ENCODE data around the gene ZPR1. TPM values are rescaled to one million over a fixed set of nuclear protein-coding genes. Genes with fewer than 3 reads are reported as not detected.

Gene ZPR1
- polyA plus RNA-seq, 1 donor = 59.2 TPM

DNA sequence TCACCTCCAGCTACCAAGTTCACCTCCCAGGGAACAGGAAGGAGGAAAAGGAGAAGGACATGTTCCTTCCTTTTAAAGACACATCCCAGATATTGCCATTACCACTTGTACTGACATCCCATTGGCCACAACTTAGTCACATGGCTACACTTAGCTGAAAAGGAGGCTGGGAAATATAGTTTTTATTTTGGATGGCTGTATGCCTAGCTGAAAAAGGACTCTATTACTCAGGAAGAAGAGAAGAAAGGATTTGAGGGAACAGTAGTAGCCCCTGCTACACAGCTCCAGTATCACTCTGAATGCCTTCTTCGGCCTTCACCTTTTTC lies 5.9 kb upstream of the ZPR1 start:
- DNase-seq = no peak

DNA sequence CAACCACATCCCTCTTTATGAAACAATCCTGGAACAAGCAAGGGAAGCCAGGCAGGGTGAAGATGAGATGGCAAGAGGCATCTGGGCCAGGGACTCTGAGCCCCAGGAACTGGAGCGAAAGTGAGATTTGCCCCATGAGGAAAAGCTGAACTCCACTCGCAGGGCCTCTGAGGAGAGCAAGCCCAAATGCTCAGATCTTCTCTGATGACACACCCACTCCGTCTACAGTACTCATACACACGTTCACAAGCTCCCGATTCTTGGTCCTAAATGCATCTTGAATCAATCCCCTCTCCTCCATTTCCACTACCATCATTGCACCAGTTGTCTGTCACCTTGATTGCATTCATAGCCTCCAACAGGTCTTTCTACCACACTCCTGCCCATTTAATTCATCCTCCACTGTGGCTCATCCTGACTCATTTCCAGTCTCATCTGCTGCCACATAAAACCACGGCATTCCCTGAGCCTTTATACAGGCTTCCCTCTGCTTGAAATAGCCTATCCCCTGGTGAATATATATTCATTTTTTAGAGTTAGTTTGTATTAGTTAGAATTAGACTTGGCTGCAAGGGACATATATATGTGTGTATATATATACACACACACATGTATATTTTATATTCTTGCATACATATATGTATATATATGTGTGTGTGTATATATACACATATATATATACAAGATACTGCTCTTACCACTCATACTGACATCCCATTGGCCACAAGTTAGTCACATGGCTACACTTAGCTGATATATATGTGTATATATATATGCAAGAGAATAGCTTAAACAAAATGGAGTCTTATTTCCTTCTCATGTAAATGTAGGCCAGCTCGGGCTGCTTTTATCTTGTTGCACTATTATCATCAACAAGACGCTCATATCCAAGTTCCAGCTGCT lies 5.3 kb upstream of the ZPR1 start:
- DNase-seq = no peak

DNA sequence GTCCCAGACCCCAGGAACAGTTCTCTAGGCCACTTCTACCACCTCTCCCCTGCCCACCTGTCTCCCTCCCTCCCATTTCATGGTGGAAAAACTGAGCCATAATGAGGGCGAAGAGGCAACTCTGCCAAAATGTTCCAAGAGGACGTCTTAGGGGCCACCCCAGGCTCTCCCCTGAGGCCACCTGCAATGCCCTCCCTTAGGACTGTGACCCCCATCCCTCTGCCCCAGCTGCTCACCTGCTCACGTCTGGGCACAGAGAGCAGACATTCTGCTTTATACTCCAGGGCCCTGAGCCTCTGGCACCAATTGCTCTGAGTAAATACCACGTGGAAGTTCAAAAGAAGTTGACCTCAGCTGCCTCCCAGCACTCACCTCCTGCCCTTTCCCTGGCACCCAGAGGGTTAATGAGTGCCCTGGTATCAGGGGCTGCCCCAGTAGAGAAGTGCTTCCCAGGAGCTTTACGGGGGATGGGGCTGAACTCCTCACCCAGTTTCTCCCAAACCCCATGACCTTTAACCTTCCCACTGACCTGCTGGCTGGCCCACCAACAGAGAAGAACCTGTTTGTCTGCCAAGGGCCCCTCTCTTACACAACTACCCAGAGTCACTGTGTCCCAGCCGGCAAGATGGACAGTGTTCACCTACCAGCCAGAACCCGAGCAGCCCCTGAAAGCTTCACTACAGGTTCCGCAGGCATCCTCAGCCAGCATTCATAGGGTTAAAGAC lies 4.5 kb upstream of the ZPR1 start:
- no peak for DNase-seq

DNA sequence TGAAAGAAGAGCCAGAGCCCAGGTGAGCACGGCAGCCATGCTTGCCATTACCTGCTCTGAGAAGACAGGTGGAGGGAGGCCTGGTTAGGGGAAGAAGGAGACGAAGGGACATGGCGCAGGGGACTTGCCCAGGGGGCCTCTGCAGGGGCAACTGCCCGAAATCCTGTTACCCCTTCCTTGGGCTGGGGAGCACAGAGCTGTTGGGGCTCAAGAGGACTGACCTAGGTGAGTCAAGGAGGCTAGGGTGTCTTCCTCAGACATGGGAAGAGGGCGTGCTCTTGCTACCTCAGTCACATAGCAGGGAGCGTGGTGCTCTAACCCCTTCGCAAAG lies 4.0 kb upstream of the ZPR1 start, which contains the start of gene APOA5:
Gene APOA5, minus strand, starts transcription at position 67 of the 331 bp plus-strand sequence. Its CDS starts 19 bp downstream, at position 48.
- DNase-seq = no peak

DNA sequence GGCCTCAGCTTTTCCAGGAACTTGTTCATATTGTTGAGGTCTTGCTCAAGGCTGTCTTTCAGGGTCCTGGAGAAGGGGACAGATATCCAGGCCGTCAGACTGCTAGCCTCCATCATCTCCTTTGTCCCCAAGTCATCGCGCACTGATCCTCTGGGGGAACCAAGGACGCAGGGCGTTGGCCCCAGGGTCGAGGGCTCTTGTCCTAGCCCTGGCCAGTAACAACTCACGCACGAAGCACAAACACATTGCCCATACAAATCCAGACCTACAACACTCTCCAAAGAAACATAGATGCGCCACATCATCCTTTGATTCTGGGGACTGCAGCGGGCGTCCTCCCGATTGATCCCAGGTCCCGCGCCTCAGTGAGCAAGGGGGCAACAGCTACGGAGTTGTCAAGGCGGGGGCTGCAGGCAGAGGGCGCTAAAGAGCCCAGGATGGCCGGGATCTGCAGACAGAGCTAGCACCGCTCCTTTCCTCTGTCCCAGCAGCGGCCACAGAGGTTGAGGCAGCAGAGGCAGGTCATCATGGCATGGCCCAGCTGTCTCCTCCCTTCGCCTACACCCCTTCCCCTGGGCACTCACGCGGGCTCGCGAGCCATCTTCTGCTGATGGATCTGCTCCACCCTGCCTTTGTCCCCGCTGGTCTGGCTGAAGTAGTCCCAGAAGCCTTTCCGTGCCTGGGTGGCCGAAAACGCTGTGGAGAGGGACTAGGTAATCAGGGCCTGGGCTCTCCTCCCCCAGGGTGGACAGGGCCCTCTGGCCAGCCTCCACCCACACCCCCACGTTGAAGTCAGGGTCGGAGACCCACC lies 3.4 kb upstream of the ZPR1 start:
- peak; percentile 69 for DNase-seq

DNA sequence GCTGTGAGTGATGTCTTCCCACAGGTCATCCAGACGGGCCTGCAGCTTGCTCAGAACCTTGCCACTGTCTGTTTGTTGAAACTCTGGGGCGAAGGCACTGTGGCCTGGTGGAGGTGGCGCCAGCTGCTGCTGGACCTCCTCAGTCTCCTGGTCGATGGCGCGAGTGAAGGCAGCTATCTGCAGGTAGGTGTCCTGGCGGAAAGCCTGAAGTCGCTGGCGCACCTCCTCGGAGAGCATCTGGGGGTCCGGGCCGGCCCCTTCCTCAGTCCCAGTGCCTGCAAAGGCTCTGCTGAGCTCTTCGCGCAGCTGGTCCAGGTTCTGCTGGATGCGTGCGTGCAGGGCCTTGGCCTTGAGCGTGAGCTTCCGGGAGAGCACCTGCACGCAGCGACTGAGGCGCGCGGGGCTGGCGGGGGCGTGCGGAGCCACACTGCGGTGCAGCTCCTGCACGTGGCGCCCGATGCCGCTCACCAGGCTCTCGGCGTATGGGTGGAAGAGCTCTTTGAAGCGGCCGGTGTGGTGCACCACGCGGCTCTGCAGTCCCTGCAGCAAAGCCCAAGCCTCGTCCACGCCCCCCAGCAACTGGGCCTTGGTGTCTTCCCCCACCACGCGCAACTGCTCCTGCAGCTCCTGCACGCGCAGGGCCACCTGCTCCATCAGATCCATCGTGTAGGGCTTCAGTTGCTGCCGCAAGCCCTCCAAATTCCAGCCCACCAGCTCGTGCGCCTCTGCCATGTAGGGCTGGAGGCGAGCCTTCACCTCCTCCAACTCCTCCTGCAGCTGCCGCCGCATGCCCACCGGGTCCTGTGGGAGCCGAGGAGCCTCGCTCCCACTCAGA lies 2.6 kb upstream of the ZPR1 start:
- no peak for DNase-seq

DNA sequence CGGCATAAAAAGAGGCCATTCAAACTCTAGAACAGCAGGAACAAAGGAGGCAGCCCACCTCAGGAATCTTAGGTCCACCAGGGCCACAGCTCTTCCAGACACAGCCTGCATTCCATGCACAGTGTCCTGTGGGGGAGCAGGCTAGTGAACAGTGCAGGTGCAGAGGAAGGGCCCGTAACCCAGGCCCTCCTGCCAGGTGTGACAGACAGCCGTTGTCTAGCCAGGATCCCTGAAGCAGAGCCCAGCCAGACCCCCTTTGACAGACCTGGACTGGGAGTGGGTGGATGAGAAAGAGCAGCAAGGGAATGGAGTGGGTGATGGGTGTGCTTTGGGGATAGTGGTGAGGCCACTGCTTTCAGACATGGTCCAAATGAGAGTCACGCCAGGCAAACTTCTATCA lies 1.2 kb upstream of the ZPR1 start:
- no peak for DNase-seq

DNA sequence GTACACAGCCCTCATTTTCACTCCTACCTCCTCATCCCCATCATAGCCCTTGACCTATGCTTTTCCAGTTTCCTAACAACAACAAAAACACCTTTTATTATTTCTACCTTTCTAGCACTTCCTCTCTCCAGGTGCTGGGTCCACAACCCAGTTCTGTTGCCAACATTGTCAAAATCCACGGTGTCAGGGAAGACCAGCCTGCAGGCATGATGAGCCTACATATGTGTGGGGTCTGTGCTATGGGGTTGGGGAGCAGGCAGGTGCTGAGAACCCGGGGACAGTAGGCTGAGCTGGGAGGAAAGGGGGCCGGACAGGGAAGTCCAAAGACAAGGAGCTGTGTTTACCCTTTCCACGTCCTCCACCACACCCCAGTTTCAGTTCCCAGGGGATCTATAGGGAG lies 711 bp upstream of the ZPR1 start:
- DNase-seq = no peak

DNA sequence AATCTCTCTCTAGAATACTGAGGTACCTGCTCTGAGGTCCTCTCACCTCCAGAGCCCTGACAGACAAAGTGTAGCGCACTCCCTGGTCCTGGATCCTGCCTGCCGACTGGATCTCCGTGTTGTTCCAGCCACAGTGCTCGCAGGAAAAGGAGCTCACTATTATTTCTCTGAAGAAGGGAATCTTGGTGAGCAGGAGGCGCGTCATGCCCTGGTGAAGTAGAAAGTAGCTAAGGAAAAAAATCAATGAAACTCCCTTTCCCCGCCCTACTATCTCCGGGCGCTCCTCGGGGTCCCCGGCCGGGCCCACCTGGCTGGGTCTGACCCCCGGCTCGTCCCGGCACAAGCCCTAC lies 412 bp downstream of the ZPR1 start:
- no peak for DNase-seq

DNA sequence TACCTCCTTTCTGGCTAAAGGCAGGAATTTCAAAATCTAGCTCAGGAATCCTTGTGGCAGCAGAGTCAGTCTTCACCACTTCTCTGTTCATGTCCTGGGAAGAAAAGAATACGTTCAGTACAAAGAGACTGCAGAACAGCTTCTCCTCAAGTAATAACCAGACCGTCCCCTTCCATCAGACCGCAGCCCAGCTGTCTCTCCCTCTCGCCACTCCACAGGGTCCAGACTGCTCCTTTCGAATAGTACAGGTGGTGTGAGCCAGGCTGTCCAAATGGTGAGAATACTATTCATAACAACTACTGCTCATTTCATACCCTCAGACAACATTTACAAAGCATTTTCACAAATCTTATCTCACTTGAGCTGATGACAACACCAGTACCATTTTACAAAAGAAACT lies 857 bp downstream of the ZPR1 start:
- DNase-seq = no peak

DNA sequence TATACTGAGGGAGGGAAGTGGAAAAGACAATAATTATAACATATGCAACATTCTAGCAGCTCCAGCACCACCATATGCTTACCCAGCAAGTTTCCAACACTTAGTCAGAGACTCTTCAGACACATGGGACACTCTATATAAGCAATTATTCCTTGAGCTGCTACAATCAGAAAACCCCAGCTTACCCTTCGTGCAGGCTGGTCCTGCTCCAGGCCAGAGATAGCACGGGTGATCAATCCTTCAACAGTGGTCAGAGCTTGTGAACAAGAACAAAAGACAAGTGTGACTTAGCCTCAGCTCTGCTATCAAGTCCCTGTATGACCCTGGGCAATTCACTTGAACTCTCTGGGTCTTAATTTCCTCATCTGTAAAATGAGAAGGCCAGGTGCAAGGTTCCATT lies 1.5 kb downstream of the ZPR1 start:
- DNase-seq = no peak

DNA sequence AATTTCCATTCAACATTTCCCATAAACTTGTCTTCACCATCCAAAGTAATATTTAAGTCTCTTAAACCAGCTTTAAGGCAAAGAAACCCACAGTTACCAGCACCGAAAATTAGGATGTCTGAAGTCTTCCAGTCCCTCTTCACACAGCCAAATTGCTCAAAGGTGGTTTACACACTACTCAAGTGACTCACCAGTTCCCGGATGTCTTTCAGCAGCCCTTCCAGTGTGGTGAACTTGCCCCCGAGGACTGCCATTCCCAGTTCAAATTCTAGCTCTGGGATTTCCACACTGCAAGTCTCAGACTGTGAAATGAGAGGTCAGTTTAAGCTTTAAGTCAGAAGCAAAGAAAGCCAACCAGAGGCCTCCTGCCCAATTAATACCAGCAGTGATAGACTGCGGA lies 5.1 kb downstream of the ZPR1 start:
- DNase-seq = no peak

DNA sequence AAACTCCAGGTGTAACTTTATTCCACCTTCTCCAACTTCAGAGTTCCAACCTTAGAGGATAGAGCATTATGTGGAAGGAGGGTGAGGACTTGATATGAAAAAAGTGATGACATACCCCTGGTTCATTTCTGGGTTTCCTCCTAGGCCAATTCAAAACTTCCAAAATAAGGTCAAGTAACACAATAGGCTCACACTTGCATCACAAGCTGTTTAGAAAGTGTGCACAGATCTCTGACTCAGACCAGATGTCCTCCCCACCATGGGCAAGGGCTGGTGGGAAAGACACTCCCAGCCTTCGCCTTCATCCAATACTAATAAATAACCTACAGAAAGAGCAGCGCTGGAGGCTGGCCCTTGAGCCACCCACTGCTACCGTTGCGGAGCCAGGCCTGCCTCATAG lies 9.3 kb downstream of the ZPR1 start:
- no peak for DNase-seq

DNA sequence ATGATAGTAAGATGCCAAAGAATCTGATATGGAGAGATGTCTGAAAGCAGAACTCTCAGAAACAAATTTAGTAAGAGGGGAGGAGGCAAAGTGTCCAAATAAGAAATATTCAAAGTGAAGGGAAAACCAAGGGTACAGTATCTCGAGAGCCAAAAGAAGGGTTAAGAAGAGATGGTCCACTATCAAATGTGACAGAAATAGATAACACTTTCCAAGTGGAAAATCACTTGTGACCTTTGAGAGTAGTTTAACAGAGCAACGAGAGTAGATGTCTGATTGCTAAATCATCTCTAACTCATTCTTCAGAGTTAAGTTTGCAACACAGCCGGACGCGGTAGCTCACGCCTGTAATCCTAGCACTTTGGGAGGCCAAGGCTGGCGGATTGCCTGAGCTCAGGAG lies 10.8 kb downstream of the ZPR1 start:
- DNase-seq = no peak

DNA sequence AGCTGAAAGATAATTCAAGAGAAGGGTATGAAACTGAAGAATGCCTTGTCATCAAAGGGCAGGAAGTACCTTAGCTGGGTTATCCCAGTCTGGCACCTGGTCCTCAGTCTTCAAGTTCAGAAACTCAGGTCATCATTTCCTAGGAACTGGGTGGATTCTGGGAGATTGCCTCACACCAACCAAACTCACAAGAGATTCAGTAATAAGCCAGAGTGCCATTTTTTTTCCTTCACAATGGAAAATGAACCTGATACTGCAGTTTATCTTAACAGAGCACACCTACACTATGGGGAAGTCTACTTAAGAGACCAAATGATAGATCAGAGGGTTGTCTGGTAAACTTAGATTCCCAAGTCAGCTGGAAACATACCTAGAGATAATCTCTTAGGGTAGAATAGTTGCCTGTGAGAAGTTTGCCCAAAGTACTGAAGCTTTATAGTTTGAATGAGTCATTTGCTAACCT lies 11.3 kb downstream of the ZPR1 start:
- DNase-seq = no peak

DNA sequence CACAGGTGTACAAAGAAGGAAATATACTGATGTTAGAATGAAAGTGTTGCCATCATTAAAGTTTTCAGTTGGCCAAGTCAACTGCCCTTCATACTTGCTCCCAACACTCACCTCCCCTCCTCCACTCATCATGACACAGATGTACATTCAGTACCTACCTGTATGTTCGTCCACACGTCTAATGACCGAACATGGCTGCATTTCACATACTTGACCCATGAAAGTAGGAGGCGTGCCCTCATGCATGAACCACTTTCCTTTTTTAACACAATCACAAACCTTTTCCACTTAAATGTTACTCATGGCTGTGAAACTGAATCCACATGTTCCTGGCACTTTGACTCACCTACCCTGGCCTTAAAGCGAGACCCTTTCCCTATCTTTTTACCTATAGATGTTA lies 11.8 kb downstream of the ZPR1 start:
- no peak for DNase-seq

DNA sequence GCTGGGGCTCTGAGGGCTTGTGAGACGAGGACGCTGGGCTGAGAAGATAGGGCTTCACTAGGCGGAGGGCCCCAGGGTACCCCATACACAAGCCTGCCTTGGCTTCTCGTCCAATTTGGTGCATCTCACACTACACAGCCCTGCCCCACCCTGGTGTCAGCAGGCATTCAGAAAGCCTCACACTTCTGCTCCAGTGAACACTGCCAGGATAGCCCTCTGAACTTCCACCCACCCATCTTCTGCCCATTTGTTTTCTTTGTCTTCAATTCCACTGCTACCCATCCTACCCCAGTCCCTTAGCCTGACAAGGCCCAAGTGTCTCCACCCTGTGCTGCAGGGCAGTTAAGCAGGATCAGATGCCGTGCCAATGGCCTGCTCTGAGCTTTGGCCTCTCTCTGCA lies 13.2 kb downstream of the ZPR1 start:
- DNase-seq = no peak

DNA sequence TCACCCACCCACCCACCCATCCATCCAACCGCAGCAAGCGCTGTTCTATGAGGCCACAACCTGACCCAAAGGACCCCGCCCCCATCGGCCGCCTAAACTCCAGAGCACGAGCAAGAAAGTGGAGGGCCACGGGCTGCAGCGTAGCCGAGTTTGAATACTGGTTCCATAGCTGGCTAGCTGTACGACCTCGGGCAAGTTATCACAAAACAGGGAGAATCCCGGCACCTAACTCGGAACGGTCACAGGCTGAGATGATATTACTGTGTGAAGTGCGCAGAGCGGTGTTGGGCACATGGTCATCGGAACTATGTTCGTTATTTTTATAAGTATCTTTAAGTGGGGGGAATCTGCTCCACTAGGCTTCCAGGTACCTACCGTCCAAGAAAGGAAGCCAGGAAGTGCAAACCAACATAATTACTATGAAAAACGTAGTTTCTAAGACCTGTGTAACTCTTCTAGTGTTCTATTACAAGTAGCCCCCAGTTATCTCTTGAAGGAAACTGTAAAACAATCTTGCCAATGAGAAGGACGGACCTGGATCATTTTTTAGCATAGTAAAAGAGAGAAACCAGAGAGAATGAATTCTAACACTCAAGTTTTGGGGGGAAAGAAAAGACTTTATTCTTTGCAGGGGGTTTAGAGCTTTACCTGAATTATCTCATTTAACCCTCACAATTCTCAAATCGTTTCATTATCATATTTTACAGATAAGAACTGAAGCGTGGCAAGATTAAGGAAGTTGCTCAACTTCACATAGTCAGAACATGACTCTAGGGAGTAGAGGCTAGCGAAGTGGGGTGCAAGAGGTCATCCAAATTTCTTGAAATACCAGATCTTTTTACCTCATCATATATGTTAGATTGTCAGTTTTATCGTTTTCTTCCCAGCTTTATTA lies 14.4 kb downstream of the ZPR1 start:
- DNase-seq = no peak

DNA sequence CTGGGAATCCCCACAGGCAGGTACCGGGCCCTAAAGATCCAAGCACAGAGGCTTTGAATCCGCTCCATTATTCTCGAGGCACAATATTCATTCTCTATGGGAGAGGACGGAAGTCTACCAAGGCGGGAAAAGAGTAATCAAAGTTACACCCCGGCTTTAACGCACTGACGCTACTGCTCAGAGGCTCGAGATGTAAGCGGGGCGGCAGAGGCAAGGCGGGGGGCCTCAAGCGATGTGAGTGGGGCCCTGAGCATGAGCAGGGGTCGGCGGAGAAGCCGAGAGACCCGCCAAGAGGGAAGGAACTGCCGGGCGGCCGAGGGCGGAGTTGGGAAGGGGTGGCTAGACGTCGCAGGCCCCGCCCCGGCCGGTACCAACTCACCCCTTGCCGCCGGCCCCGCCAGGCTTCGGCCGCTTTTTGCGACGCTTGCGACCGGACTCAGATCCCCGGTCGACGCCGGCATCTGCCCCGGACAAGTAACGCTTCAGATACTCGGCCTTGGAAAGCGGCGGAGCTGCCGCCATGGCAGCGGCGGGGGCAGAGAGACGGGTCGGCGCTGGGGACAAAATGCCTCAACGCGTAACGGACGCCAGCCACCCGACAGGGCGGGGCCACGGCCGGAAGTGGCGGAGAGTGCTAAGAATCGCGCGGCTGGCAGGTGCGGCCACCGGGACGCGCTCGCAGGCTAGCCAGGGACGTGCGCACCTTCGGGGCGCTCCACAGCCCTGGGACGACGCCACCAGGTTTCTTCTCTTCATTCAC lies 15.2 kb downstream of the ZPR1 start, which contains the start of gene BUD13:
Gene BUD13, minus strand, starts transcription at position 545 of the 760 bp plus-strand sequence. Its CDS starts 23 bp downstream, at position 522.
- peak; percentile 89 for DNase-seq

DNA sequence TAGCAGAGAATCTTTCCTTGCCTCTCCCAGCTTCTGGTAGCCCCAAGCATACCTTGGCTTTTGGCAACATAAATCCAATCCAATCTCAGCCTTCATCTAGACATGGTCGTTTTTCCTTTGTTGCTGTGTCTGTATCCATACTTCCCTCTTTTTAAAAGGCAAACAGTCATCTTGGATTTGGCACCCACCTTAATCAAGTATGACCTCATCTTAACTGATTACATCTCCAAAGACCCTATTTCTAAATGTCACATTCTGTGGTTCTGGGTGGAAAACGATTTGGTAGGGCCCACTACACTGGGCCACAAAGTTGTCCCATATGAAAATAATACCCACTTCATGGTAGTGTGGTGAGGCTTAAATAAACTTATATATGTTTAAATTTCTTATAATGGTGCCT lies 15.9 kb downstream of the ZPR1 start:
- DNase-seq = no peak

Measured in left kidney (tissue), 2 donors.